Nephron progenitor cell (in vitro differentiated cells): ENCODE measurements around the gene SPRY1.

ENCODE experiments used
- DNase-seq: peaks from one replicate; pipeline ENCODE4 v3.0.0; 2021
- H3K27ac Mint-ChIP-seq: 2 replicates; pipeline ENCODE4 v1.8.0; 2021; ENCODE audit warnings: mild to moderate bottlenecking, moderate library complexity, mixed read lengths
- H3K27me3 Mint-ChIP-seq: 2 replicates; pipeline ENCODE4 v1.8.0; 2021; ENCODE audit warnings: mild to moderate bottlenecking, low read depth, mixed read lengths; ENCODE audit not compliant: poor library complexity
- H3K36me3 Mint-ChIP-seq: 2 replicates; pipeline ENCODE4 v1.8.0; 2021; ENCODE audit warnings: low read depth, mixed read lengths
- H3K4me1 Mint-ChIP-seq: 2 replicates; pipeline ENCODE4 v1.8.0; 2021; ENCODE audit warnings: mixed read lengths
- H3K4me3 Mint-ChIP-seq: 2 replicates; pipeline ENCODE4 v1.8.0; 2021; ENCODE audit warnings: mild to moderate bottlenecking, moderate library complexity, mixed read lengths
- H3K9me3 Mint-ChIP-seq: 2 replicates; pipeline ENCODE4 v1.8.0; 2021; ENCODE audit warnings: mild to moderate bottlenecking, moderate library complexity, mixed read lengths
- CTCF ChIP-seq: fragments of 200-600 bp; sonication (generic); IDR thresholded peaks from 2 replicates; pipeline ENCODE4 v1.5.0; 2021; ENCODE audit warnings: antibody characterized with exemption

The SPRY1 gene

GRCh38 chr4:123356921-123357320 lies 39.7 kb upstream of the SPRY1 start:
- Mint-ChIP-seq H3K27ac (peak overlapping the region; percentile 30), H3K9me3 (no peaks in the 10 kb centered on the region), H3K4me3 (no peak overlapping the region), H3K27me3 (no peaks in the 10 kb centered on the region), H3K36me3 (no peaks in the 10 kb centered on the region), H3K4me1 (peaks cover 22% of the 10 kb centered on the region)
- TF ChIP-seq CTCF: no peak
- no peak for DNase-seq

- no peak for DNase-seq
- Mint-ChIP-seq H3K4me3 (no peak overlapping the region), H3K9me3 (peaks cover 3% of the 10 kb centered on the region), H3K4me1 (peaks cover 15% of the 10 kb centered on the region), H3K36me3 (no peaks in the 10 kb centered on the region), H3K27me3 (no peaks in the 10 kb centered on the region), H3K27ac (peak overlapping the region; percentile 50)
- no peak for TF ChIP-seq CTCF
Measured at GRCh38 chr4:123359449-123360315, 36.9 kb upstream of the SPRY1 start.

- H3K4me3 Mint-ChIP-seq: no peak overlapping the region
- no peak overlapping the region for H3K27ac Mint-ChIP-seq
- TF ChIP-seq CTCF: no peak
- H3K4me1 Mint-ChIP-seq: peaks cover 15% of the 10 kb centered on the region
- no peaks in the 10 kb centered on the region for H3K27me3 Mint-ChIP-seq
- no peaks in the 10 kb centered on the region for H3K36me3 Mint-ChIP-seq
- DNase-seq: no peak
- H3K9me3 Mint-ChIP-seq: peaks cover 3% of the 10 kb centered on the region
Measured at GRCh38 chr4:123361195-123361861, 35.3 kb upstream of the SPRY1 start.

- Mint-ChIP-seq H3K9me3 (peaks cover 3% of the 10 kb centered on the region), H3K36me3 (no peaks in the 10 kb centered on the region), H3K4me1 (peaks cover 13% of the 10 kb centered on the region), H3K4me3 (no peak overlapping the region), H3K27ac (no peak overlapping the region), H3K27me3 (no peaks in the 10 kb centered on the region)
- DNase-seq: no peak
- TF ChIP-seq CTCF: no peak
Measured at GRCh38 chr4:123362103-123362502, 34.5 kb upstream of the SPRY1 start.

GRCh38 chr4:123363729-123364128 lies 32.9 kb upstream of the SPRY1 start:
- H3K36me3 Mint-ChIP-seq: no peaks in the 10 kb centered on the region
- no peak overlapping the region for H3K27ac Mint-ChIP-seq
- H3K4me3 Mint-ChIP-seq: no peak overlapping the region
- peaks cover 8% of the 10 kb centered on the region for H3K4me1 Mint-ChIP-seq
- DNase-seq: no peak
- H3K9me3 Mint-ChIP-seq: peaks cover 3% of the 10 kb centered on the region
- no peak for TF ChIP-seq CTCF
- H3K27me3 Mint-ChIP-seq: no peaks in the 10 kb centered on the region
